ENCODE data around the gene SEPHS1. TPM values are rescaled to one million over a fixed set of nuclear protein-coding genes. Genes with fewer than 3 reads are reported as not detected.
"Not testable (repeated sequence)": the region's sequence is repeated elsewhere in the genome, so short reads cannot be mapped to it uniquely, and the experiment has no call there.

SEPHS1 gene
- total RNA-seq, 1 donor from 2014 or later, result 46.5 TPM

GRCh38 chr10:13291821-13292773 lies 56.0 kb downstream of the SEPHS1 start:
- DNase-seq (ENCODE audit: low read depth, low spot score), result no peak

GRCh38 chr10:13291061-13291460 lies 57.0 kb downstream of the SEPHS1 start:
- DNase-seq (ENCODE audit: low read depth, low spot score), result no peak

- DNase-seq (ENCODE audit: low read depth, low spot score), result no peak
These were observed 64.0 kb downstream of the SEPHS1 start for GRCh38 chr10:13284050-13284449.

- not testable (repeated sequence) for DNase-seq (ENCODE audit: low read depth, low spot score)
These were observed 65.7 kb downstream of the SEPHS1 start for GRCh38 chr10:13282348-13282747.

- DNase-seq (ENCODE audit: low read depth, low spot score), result no peak
These were observed 71.2 kb downstream of the SEPHS1 start for GRCh38 chr10:13276749-13277365.

GRCh38 chr10:13276146-13276545 lies 71.9 kb downstream of the SEPHS1 start:
- not testable (repeated sequence) for DNase-seq (ENCODE audit: low read depth, low spot score)

GRCh38 chr10:13272164-13272571 lies 75.9 kb downstream of the SEPHS1 start:
- no peak for DNase-seq (ENCODE audit: low read depth, low spot score)

- DNase-seq (ENCODE audit: low read depth, low spot score), result no peak
These were observed 76.4 kb downstream of the SEPHS1 start for GRCh38 chr10:13271552-13272163.

GRCh38 chr10:13270877-13271551 lies 77.1 kb downstream of the SEPHS1 start:
- DNase-seq (ENCODE audit: low read depth, low spot score), result no peak

GRCh38 chr10:13268841-13269240 lies 79.3 kb downstream of the SEPHS1 start:
- no peak for DNase-seq (ENCODE audit: low read depth, low spot score)

GRCh38 chr10:13268310-13268709 lies 79.8 kb downstream of the SEPHS1 start:
- DNase-seq (ENCODE audit: low read depth, low spot score), result no peak

Other genes starting within 250 kb of the SEPHS1 start
- gene OPTN, start 248.1 kb downstream of the SEPHS1 start, total RNA-seq, result 59.9 and 83.0 TPM in 2 replicates
- gene MCM10, start 186.7 kb downstream of the SEPHS1 start, total RNA-seq, result 11.5 and 23.9 TPM in 2 replicates
- not detected in 2 replicates for gene UCMA, start 113.9 kb downstream of the SEPHS1 start, total RNA-seq
- 7.8 and 8.6 TPM in 2 replicates for gene PHYH, start 48.2 kb downstream of the SEPHS1 start, total RNA-seq
- gene BEND7, start 180.7 kb upstream of the SEPHS1 start, total RNA-seq, result 13.9 and 16.5 TPM in 2 replicates
- 29.6 and 33.0 TPM in 2 replicates for gene PRPF18, start 238.7 kb upstream of the SEPHS1 start, total RNA-seq